HepG2 (cell line): ENCODE results near the gene CYTH1. TPM values are rescaled to one million over a fixed set of nuclear protein-coding genes. Genes with fewer than 3 reads are reported as not detected.

ENCODE experiments used
- ATF5 ChIP-seq: sonication (generic); formaldehyde crosslinking; IDR thresholded peaks from 2 replicates; pipeline ENCODE4 v1.4.0; 2020; ENCODE audit warnings: mild to moderate bottlenecking, low read depth, missing genetic modification reagents
- HMG20B ChIP-seq: conservative IDR thresholded peaks from 2 replicates; pipeline ENCODE4 v1.6.1; 2016; ENCODE audit warnings: missing genetic modification reagents, missing compliant biosample characterization
- HOXA7 ChIP-seq: sonication (generic); formaldehyde crosslinking; IDR thresholded peaks from 2 replicates; pipeline ENCODE4 v1.8.1; 2022; ENCODE audit warnings: mild to moderate bottlenecking, missing genetic modification reagents, moderate library complexity
- MIER3 ChIP-seq: IDR thresholded peaks from 2 replicates; pipeline ENCODE4 v1.6.1; 2016; ENCODE audit warnings: missing compliant biosample characterization, borderline replicate concordance
- NBN ChIP-seq: fragments of 450-650 bp; conservative IDR thresholded peaks from 2 replicates; pipeline ENCODE4 v1.6.1; 2017
- PLSCR1 ChIP-seq: sonication (generic); formaldehyde crosslinking; IDR thresholded peaks from 2 replicates; pipeline ENCODE4 v1.5.0; 2020; ENCODE audit warnings: missing genetic modification reagents, mild to moderate bottlenecking, borderline replicate concordance
- RERE ChIP-seq: IDR thresholded peaks from 2 replicates; pipeline ENCODE4 v1.6.1; 2016; ENCODE audit warnings: low read depth, missing genetic modification reagents, missing compliant biosample characterization
- SMAD9 ChIP-seq: sonication (generic); formaldehyde crosslinking; IDR thresholded peaks from 2 replicates; pipeline ENCODE4 v1.5.1; 2020; ENCODE audit warnings: mild to moderate bottlenecking, missing genetic modification reagents
- SMARCC2 ChIP-seq: fragments of 450-650 bp; IDR thresholded peaks from 2 replicates; pipeline ENCODE4 v1.6.1; 2017; ENCODE audit warnings: antibody characterized with exemption, mild to moderate bottlenecking
- TEF ChIP-seq: sonication (generic); formaldehyde crosslinking; IDR thresholded peaks from 2 replicates; pipeline ENCODE4 v1.5.0; 2020; ENCODE audit warnings: missing genetic modification reagents
- ZNF121 ChIP-seq: sonication (generic); formaldehyde crosslinking; IDR thresholded peaks from 2 replicates; pipeline ENCODE4 v1.5.0; 2020; ENCODE audit warnings: mild to moderate bottlenecking, missing genetic modification reagents
- ZNF138 ChIP-seq: sonication (generic); formaldehyde crosslinking; IDR thresholded peaks from 2 replicates; pipeline ENCODE4 v1.5.0; 2020; ENCODE audit warnings: mild to moderate bottlenecking, low read depth, missing genetic modification reagents
- ZNF296 ChIP-seq: sonication (generic); formaldehyde crosslinking; conservative IDR thresholded peaks from 2 replicates; pipeline ENCODE4 v1.5.0; 2020; ENCODE audit warnings: mild to moderate bottlenecking, missing genetic modification reagents
- ZNF367 ChIP-seq: sonication (generic); formaldehyde crosslinking; IDR thresholded peaks from 2 replicates; pipeline ENCODE4 v1.4.0; 2020; ENCODE audit warnings: missing genetic modification reagents, borderline replicate concordance
- ZNF547 ChIP-seq: sonication (generic); formaldehyde crosslinking; IDR thresholded peaks from 2 replicates; pipeline ENCODE4 v1.5.1; 2020; ENCODE audit warnings: mild to moderate bottlenecking, missing genetic modification reagents
- ZNF639 ChIP-seq: conservative IDR thresholded peaks from 2 replicates; pipeline ENCODE4 v1.6.1; 2018; ENCODE audit warnings: missing genetic modification reagents
- ZNF652 ChIP-seq: IDR thresholded peaks from 2 replicates; pipeline ENCODE4 v1.6.1; 2016; ENCODE audit warnings: low read depth, borderline replicate concordance
- ZNF710 ChIP-seq: sonication (generic); formaldehyde crosslinking; IDR thresholded peaks from 2 replicates; pipeline ENCODE4 v1.5.0; 2020; ENCODE audit warnings: mild to moderate bottlenecking, missing genetic modification reagents, borderline replicate concordance
- ZNF841 ChIP-seq: sonication (generic); formaldehyde crosslinking; IDR thresholded peaks from 2 replicates; pipeline ENCODE4 v1.8.1; 2023; ENCODE audit warnings: missing genetic modification reagents, borderline replicate concordance
- ZNF878 ChIP-seq: sonication (generic); formaldehyde crosslinking; IDR thresholded peaks from 2 replicates; pipeline ENCODE4 v1.8.1; 2023; ENCODE audit warnings: mild to moderate bottlenecking, missing genetic modification reagents, moderate library complexity
- polyA plus RNA-seq, 8 experiments: library from polyadenylated mRNA; depleted of rRNA in 3 of 8; stranded (reverse) in 7 of 8; unstranded in 1 of 8; fragments of >200 nt; fragmentation: Illumina TruSeq in 4 of 8; extraction: Trizol in 4 of 8; gene quantifications; 2 replicates each; pipeline versions ENCODE4 v1.2.1 to v1.2.3, GENCODE V29; 2011 to 2016; ENCODE audit warnings: low read depth in 4 of 8, missing spikeins in 1 of 8, mixed read lengths in 1 of 8; ENCODE audit not compliant: insufficient read depth in 1 of 8
- total RNA-seq, 5 experiments: library from RNA; depleted of rRNA; stranded (reverse); fragments of >200 nt; fragmentation: Illumina TruSeq; extraction: Trizol; gene quantifications; 2 replicates each; pipeline ENCODE4 v1.2.3, GENCODE V29; 2016; ENCODE audit warnings: low read depth in 1 of 5

The CYTH1 gene
- total and polyA plus RNA-seq, 2 of the 13 experiments (the other 11 are each of a cell fraction or from before 2014, with no cell fraction given) = 20.1 to 48.9 TPM

GRCh38 chr17:78708510-78708973, 73.5 kb downstream of the CYTH1 start (continued):
- TF ChIP-seq SMARCC2 (no peak), MIER3 (CRISPR knock-in tag) (peak; percentile 69; the same call in 1 of the 2 replicates), HMG20B (CRISPR knock-in tag) (no peak), RERE (0 out of 2 replicates have a peak, but pooled peaks have one; percentile 29), ZNF652 (no peak), SMAD9 (no peak), ZNF367 (CRISPR knock-in tag) (no peak), PLSCR1 (CRISPR knock-in tag) (no peak), ZNF138 (CRISPR knock-in tag) (no peak), ZNF547 (CRISPR knock-in tag) (no peak), ZNF841 (CRISPR knock-in tag) (no peak), ZNF878 (CRISPR knock-in tag) (no peak), ZNF296 (CRISPR knock-in tag) (no peak), ZNF121 (no peak), NBN (no peak), ZNF710 (CRISPR knock-in tag) (no peak; the same call in 1 of the 2 replicates), ATF5 (CRISPR knock-in tag) (no peak), TEF (no peak), HOXA7 (no peak), ZNF639 (CRISPR knock-in tag) (no peak)
